GM18507 (cell line): ENCODE results near the gene PEBP1.
A peak's percentile ranks its signal among the peaks of the same experiment; 100 is the strongest.
"Not testable (repeated sequence)": the region's sequence is repeated elsewhere in the genome, so short reads cannot be mapped to it uniquely, and the experiment has no call there.

Source experiments
- DNase-seq: peaks from one replicate; pipeline ENCODE4 v3.0.0; 2011; ENCODE audit warnings: low read depth; ENCODE audit not compliant: insufficient read length; ENCODE audit errors: extremely low spot score
- FAIRE-seq: peaks from 2 replicates; lab custom pipeline; 2011; peaks lifted over from hg19 to GRCh38; lab: Jason Lieb, UNC

The PEBP1 gene

DNA sequence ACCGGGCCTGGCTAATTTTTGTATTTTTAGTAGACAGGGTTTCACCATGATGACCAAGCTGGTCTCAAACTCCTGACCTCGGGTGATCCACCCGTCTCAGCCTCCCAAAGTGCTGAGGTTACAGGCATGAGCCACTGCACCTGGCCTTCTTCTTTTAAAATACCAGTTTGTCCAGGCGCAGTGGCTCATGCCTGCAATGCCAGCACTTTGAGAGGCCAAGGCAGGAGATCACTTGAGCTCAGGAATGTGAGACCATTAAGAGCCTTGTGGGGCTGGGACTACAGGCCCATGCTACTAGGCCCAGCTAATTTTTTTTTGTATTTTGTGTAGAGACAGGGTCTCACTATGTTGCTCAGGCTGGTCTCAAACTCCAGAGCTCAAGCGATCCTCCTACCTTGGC is 8.1 kb upstream of the PEBP1 start:
- DNase-seq (no peak), FAIRE-seq (no peak)

DNA sequence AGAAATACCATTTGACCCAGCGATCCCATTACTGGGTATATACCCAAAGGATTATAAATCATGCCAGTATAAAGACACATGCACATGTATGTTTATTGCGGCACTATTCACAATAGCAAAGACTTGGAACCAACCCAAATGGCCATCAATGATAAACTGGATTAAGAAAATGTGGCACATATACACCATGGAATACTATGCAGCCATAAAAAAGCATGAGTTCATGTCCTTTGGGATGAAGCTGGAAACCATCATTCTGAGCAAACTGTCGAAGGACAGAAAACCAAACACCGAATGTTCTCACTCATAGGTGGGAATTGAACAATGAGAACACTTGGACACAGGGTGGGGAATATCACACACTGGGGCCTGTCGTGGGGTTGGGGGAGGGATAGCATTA is 6.5 kb upstream of the PEBP1 start:
- FAIRE-seq, DNase-seq: not testable (repeated sequence)

DNA sequence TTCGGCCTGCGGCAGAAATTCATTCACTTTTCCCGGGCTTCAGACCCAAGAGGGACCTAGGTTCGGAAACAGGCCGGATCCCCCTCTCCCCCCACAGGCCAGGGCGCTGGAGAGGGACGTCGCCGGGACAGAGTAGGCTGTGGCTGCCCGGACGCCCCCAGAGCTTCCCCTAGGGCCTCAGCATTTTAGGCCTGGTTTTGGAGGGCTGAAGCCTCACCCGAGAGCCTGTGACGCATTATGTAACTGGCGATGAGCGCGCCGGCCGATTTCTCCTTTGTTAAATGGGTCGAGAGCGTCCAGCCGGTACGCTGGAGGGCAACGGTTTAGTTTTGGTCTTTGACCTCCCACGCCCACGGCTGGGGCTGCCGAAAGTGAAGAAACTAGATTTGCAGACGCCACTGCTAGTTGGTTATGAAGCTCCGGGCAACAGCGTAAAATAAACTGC is 657 bp downstream of the PEBP1 start:
- DNase-seq (no peak), FAIRE-seq (peak; percentile 67)

DNA sequence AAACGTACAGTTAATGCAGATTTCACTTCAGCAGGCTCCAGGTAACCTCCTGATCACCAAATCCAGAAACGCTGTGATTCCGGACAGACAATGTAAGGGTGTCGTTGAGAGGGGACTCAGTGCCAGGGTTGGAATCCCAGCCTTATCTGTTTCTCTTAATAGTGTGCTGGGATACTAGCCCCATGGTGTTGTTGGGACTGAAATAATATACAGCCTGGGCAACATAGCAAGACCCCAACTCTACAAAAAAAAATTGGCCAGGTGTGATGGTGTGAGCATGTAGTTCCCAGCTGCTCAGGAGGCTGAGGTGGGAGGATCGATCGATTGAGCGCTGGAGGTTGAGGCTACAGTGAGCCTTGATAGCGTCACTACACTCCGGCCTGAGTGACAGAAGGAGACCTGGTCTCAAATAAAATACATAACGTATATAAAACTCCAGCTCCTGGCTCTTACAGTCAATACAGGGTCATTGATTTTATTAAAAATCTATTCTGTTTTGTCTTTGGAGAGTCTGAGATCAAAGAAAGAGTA is 1.3 kb downstream of the PEBP1 start:
- DNase-seq = no peak
- no peak for FAIRE-seq

DNA sequence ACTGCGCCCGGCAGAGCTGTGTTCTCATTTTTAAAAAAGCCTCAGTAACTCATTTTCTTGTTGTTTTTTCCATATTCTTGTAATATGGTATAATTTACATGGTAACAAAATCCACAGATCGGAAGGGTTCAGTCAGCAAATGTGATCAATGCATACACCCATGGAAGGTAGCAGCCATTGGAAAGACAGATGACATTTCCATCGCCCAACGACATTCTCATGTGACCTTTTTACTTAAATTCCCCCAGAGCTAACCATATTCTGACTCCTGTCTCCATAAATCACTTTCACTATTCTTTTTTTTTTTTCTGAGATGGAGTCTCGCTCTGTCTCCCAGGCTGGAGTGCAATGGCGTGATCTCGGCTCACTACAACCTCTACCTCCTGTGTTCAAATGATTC is 4.9 kb downstream of the PEBP1 start:
- no peak for DNase-seq
- FAIRE-seq = no peak

DNA sequence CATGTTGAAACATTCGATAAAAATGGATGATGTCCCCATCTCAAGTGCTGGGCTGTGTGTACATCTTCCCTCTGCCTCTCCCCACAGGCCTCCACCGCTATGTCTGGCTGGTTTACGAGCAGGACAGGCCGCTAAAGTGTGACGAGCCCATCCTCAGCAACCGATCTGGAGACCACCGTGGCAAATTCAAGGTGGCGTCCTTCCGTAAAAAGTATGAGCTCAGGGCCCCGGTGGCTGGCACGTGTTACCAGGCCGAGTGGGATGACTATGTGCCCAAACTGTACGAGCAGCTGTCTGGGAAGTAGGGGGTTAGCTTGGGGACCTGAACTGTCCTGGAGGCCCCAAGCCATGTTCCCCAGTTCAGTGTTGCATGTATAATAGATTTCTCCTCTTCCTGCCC is 8.6 kb downstream of the PEBP1 start:
- no peak for DNase-seq
- FAIRE-seq = no peak

DNA sequence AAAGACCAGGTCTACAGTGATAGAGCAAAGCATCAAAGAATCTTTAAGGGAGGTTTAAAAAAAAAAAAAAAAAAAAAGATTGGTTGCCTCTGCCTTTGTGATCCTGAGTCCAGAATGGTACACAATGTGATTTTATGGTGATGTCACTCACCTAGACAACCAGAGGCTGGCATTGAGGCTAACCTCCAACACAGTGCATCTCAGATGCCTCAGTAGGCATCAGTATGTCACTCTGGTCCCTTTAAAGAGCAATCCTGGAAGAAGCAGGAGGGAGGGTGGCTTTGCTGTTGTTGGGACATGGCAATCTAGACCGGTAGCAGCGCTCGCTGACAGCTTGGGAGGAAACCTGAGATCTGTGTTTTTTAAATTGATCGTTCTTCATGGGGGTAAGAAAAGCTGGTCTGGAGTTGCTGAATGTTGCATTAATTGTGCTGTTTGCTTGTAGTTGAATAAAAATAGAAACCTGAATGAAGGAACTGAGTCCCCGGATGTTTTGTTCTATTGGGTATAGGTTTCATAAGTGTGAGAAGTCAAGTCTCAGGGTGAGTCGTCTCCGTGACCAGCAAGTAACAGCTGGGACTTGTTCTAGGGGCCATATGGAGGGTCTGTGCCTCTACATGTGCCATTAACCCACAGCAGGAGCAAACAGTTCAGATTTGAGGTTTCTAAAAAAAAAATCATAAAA is 9.3 kb downstream of the PEBP1 start:
- FAIRE-seq = no peak
- DNase-seq = no peak

DNA sequence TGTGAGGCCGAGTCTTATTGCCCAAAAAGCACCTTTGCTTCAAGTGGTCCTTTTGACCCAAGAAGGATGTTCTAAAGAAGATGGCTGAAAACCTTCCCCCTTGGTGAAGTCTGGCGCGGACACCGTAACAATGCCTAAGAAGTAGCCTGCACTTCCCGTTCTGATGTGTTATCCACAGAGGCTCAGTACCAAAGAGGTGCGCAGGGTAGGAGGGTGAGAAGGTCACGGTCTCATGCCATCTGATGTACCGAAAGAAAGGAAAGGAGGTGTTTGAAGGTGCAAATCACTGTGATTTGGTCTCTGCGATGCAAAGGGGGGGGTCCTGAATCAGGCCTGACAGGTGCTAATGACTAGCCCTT is 9.9 kb downstream of the PEBP1 start:
- FAIRE-seq (no peak), DNase-seq (no peak)

DNA sequence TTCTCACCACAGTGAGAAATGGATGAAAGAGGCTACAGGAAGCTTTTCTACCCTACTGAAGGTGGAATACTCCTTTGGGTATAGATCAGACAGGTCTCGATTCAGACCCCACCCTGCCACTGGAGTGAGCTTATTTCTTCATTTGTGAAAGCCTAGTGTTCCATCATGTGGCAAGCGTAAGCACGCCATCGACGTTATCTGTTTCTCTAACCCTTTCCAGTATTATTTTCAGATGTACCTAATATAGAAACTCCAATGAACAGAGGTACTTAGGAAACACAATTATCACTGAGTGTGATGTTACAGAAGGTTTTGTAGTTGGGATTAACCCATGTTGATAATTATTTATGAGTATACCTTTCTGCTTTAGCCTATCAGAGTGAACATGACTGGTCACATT is 12.4 kb downstream of the PEBP1 start:
- DNase-seq = no peak
- FAIRE-seq = no peak

DNA sequence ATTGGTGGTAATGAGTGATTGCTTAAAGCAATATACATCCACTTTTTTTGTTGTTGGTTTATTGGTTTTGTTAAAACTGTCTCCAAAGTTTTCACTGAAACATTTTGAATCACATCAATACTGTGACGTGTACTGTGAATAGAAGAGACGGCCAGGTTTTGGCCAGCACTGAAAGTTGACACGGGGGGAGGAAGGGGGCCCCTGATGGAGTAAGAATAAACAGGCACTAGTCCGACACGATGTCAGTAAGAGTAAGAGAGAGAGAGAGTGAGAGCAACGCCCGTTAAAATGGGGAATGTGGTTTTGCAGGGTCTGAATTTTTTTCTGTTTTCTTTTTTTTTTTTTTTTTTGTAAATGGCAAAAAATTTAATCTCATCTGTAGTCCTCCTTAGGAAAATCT is 14.7 kb downstream of the PEBP1 start:
- FAIRE-seq = no peak

DNA sequence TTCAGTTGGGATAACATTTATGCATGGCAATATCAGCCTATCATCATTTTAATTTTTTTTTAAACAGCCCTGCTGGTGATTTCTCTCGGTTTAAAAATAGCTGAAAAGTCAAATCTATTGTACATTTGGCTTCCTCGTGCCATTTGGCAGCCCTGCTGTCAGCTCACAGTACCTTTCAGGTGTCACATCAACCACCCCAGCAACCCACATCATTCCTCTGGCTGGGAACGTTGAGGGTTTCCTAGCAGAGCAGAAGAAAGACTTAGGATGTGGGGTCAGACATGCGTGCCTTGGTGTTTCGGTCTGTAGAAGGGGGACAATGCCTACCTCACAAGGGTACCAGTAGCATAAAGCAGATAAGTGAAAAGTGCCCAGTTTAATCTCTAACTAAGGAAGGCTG is 15.8 kb downstream of the PEBP1 start:
- DNase-seq (no peak), FAIRE-seq (no peak)

More for the DNA sequence above, 14.7 kb downstream of the PEBP1 start:
- no peak for DNase-seq

DNA sequence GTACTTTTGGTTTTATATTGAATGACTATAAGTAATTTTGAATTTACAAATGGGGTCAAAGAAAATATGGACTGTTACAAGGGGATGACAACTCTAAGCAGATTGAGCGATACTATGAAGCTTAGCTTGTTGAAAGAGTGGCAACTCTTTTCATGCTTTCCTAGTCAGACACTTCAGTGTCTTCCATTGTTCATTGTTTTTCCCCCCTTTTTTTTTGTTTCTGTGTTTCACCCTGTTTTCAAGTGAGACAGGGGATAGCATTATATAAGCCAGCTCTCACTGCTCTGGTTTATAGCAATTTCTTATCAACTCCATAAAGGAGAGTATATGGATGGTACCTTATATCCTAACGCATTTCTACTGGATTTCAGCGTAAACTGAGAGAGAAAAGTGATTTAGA is 24.6 kb downstream of the PEBP1 start:
- no peak for DNase-seq
- FAIRE-seq = no peak

DNA sequence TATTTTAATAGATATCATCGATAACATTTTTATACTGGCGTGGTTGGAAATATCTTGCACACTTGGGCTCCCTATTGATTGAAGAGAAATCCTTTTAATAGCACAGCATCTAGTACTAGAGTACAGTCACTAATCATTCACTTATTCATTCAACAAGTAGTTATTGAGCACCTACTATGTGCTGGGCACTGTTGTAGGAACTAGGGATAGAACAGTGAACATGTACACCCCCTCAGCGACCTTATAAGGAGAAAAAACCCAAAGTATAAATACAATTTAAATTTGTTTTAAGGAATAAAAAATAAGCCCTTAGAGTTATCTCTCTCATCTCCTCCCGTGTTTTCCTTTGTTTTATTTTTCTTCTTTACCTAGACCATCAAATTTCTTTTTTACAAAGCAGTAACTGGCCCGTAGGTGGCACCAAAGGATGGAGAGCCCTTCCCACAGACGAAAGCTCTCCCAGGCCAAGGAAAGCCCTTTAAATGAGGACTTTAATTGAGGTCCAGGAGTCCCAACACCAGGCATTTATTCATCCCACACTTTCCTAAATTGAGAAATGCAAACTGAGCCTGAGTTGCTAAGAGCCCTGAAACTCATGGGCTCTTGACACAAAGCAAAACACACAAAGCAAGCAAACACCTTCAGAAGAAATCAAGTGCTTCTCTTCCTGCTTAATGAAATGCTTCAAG is 29.0 kb downstream of the PEBP1 start:
- DNase-seq (no peak), FAIRE-seq (peak; percentile 77)

DNA sequence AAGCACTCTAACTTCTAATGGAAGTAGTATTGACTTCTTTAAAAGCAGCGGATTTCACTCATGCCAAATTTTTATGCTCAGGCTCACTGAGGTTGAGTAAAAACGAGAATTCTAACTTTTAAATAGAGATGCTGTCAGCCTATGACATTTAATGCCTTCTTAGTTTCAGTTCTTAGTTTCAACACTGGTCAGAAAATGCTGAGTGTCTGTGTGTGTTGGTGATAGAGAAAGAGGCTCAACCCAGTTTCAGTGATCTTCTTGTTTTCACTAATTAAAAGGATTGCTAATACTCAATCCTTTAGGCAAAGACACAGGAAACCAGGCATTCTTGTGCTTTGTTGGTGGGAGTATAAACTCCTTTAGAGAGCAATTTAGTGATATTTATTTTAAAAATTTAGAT is 31.0 kb downstream of the PEBP1 start:
- DNase-seq (peak; percentile 50), FAIRE-seq (peak; percentile 92)

DNA sequence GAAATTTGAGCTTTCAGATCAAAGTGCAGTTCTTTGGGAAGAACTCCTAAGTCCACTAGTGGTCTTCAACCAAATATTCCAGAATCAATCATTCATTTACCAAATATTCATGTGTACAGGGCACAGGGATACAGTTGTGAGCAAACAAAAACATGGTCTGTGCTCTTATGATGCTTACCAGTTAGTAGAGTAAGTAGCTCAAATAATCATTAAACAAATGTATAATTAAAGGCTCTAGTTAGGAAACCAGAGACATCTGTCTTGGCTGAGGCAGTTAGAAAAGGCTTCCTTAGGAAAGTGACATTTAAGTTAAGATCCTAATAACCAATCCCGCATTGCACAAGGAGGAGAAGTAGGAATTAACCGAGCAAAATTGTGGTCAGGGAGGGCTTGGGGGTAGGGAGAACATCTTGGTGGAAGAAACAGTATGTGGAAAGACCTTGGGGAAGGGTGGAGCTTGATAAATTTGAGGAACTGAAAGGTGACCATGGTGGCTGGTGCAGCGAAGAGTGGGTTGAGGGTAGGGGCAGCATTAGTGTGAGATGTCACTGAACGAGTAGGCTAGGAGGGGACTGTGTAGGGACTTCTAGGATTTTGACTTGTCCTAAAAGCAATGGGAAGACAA is 40.0 kb downstream of the PEBP1 start:
- DNase-seq (peak; percentile 44), FAIRE-seq (peak; percentile 81)

DNA sequence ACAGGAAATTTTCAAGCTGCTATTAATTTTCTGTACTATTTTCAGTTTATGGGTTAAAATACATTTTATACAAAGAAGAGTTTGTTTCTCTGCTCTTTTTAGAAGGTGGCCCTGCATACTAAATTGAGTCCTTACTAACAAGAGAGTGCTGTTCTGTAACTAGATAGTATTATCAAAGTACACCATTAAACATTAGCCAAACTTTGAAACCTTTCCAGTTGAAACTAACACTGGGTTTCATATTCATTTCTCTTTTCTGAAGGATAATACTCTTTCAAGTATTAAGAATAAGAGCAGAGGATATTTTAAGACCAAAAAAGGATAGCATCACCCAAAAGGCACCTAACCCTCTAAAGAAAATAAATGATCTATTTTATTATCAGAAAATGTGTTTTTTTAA is 47.2 kb downstream of the PEBP1 start:
- no peak for DNase-seq
- FAIRE-seq = peak; percentile 78

DNA sequence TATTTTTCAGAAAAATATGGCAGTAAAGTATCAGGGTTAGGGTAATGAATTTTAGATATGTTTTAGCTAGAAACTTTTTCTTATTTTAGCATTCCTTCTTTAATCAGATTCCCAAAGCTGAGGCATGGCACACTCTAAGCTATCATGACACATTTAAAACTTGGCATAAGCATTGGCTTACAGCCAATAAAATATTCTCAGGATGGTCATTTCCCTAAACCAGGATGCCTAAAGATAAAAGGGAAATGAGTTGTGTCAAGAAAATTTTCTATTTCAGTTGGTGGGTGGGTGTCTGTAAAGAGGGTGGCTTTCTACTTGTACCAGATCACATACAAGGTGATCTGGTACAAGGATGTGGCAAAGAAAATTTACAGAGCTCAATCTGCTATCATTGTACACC is 47.8 kb downstream of the PEBP1 start:
- DNase-seq (no peak), FAIRE-seq (no peak)

DNA sequence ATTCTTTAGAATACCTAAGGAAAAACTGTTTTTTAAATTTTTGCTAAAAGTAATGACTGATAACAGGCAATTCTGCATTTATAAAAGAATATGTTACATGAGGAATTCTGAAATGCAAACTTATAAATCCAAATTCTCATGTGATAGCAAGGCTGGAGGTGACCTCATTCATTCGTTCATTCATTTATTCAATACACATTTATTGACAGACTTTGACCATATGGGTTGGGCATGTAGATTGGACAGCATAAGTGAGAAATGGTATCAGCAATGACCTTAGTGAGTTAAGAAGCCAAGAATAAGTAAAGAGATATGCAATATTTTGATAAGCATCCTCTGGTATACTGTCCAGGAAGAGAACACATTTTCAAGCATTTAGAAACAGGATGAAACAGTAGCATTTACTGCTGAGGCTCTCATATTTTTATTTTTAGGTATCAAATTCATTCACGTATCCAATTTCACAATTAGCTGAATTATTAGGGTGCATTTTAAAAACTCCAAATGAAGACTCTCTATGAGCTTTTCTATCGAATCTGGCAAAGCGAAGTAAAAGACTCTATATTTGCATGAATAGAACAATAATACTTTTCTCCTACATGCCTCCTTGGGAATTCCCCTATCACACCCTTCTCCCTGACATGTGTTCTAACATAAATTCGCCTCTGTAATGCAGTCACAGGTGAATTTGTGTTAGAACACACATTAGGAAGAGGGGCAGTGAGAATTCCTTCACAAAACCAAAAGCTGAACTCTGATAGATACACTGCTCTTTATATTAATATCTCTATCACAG is 49.9 kb downstream of the PEBP1 start:
- no peak for FAIRE-seq
- no peak for DNase-seq

DNA sequence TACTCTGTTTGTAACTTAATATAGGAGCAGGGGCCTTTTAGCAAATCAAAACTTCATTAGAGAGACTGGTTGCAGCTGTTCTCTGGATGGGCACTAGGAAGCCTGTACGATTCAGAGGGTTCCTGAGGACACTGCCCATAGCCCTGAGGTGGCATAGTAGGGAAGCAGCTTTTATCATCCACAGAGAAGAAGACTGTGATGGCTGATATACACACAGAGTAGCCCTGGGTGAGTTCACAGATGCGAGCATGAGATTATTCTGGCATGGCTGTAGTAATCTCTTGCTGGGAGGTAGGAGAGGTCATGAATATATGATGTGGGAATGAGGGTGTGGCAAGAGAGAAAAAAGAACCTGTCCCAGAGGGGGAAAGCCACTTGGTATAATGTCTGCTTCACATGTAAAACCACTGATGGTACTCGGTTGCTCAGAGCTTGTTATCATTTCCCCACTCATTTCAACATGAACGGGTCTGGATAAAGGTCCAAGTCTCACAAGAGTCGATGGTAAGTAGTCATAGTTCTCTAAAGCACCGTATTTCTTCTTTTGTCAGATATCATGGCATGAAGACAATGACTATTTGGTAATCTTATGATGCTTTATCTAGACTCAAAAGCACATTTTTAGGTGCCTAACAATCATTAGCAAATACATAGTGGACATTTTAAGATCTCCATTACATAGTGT is 52.0 kb downstream of the PEBP1 start:
- no peak for FAIRE-seq
- no peak for DNase-seq
